SK-N-SH treated with all-trans-retinoic acid at 6 μM for 48 hours (cell line): ENCODE measurements around the gene LRMDA.

Source experiments
- ATAC-seq: fragments of 200-7000 bp; cut with Tn5 transposase; 3 replicates; pipeline ENCODE4 v1.9.1; 2020; ENCODE audit warnings: mild to moderate bottlenecking, moderate library complexity
- ARNTL ChIP-seq: fragments of 450-650 bp; formaldehyde crosslinking; IDR thresholded peaks from 2 replicates; pipeline ENCODE4 v1.5.0; 2020; ENCODE audit warnings: low read depth, mild to moderate bottlenecking, moderate library complexity, borderline replicate concordance
- BACH2 ChIP-seq: fragments of 250-450 bp; sonication (Bioruptor Pico); IDR thresholded peaks from 2 replicates; pipeline ENCODE4 v1.9.0; 2021; ENCODE audit warnings: mild to moderate bottlenecking, borderline replicate concordance
- CSDC2 ChIP-seq: fragments of 250-450 bp; sonication (Bioruptor Pico); IDR thresholded peaks from 2 replicates; pipeline ENCODE4 v1.5.0; 2020; ENCODE audit warnings: mild to moderate bottlenecking, moderate library complexity
- CSRNP3 ChIP-seq: fragments of 250-450 bp; sonication (Bioruptor Pico); IDR thresholded peaks from 2 replicates; pipeline ENCODE4 v1.5.1; 2021; ENCODE audit warnings: mild to moderate bottlenecking, moderate library complexity
- ESRRG ChIP-seq: fragments of 250-450 bp; sonication (Bioruptor Pico); IDR thresholded peaks from 2 replicates; pipeline ENCODE4 v1.6.1; 2021; ENCODE audit warnings: mild to moderate bottlenecking
- GLIS3 ChIP-seq: fragments of 250-450 bp; sonication (Bioruptor Pico); IDR thresholded peaks from 2 replicates; pipeline ENCODE4 v1.5.0; 2020; ENCODE audit warnings: mild to moderate bottlenecking, moderate library complexity
- ISL1 ChIP-seq: fragments of 250-450 bp; sonication (Bioruptor Pico); IDR thresholded peaks from 2 replicates; pipeline ENCODE4 v2.1.2; 2022; ENCODE audit warnings: mild to moderate bottlenecking, moderate library complexity
- OSR1 ChIP-seq: fragments of 250-450 bp; sonication (Bioruptor Pico); IDR thresholded peaks from 2 replicates; pipeline ENCODE4 v1.8.0; 2022; ENCODE audit warnings: moderate library complexity, mild to moderate bottlenecking, inconsistent platforms
- PATZ1 ChIP-seq: fragments of 250-450 bp; sonication (Bioruptor Pico); IDR thresholded peaks from 2 replicates; pipeline ENCODE4 v1.8.0; 2020; ENCODE audit warnings: mild to moderate bottlenecking, moderate library complexity, borderline replicate concordance
- POU6F1 ChIP-seq: fragments of 250-450 bp; sonication (Bioruptor Pico); IDR thresholded peaks from 2 replicates; pipeline ENCODE4 v1.8.0; 2021; ENCODE audit warnings: low read depth, mild to moderate bottlenecking, moderate library complexity, borderline replicate concordance
- PPARA ChIP-seq: fragments of 250-450 bp; sonication (Bioruptor Pico); IDR thresholded peaks from 2 replicates; pipeline ENCODE4 v1.5.0; 2020; ENCODE audit warnings: mild to moderate bottlenecking, borderline replicate concordance
- RARB ChIP-seq: fragments of 250-450 bp; sonication (Bioruptor Pico); IDR thresholded peaks from 2 replicates; pipeline ENCODE4 v1.8.0; 2021; ENCODE audit warnings: mild to moderate bottlenecking, moderate library complexity
- TCF4 ChIP-seq: fragments of 250-450 bp; sonication (Bioruptor Pico); IDR thresholded peaks from 2 replicates; pipeline ENCODE4 v1.8.0; 2021; ENCODE audit warnings: mild to moderate bottlenecking, moderate library complexity, borderline replicate concordance
- TSHZ2 ChIP-seq: fragments of 250-450 bp; sonication (Bioruptor Pico); IDR thresholded peaks from 2 replicates; pipeline ENCODE4 v1.5.0; 2020; ENCODE audit warnings: mild to moderate bottlenecking, moderate library complexity
- ZC3H10 ChIP-seq: fragments of 250-450 bp; sonication (Bioruptor Pico); IDR thresholded peaks from 2 replicates; pipeline ENCODE4 v1.5.1; 2021; ENCODE audit warnings: mild to moderate bottlenecking, moderate library complexity
- ZFP3 ChIP-seq: fragments of 250-450 bp; sonication (Bioruptor Pico); IDR thresholded peaks from 2 replicates; pipeline ENCODE4 v1.5.0; 2020; ENCODE audit warnings: mild to moderate bottlenecking, moderate library complexity
- ZFP30 ChIP-seq: fragments of 450-650 bp; formaldehyde crosslinking; IDR thresholded peaks from 2 replicates; pipeline ENCODE4 v1.5.0; 2022; ENCODE audit warnings: mild to moderate bottlenecking, moderate library complexity
- ZNF565 ChIP-seq: fragments of 450-650 bp; formaldehyde crosslinking; conservative IDR thresholded peaks from 2 replicates; pipeline ENCODE4 v1.5.0; 2020; ENCODE audit warnings: low read depth, mild to moderate bottlenecking, moderate library complexity
- ZNF70 ChIP-seq: fragments of 450-650 bp; formaldehyde crosslinking; IDR thresholded peaks from 2 replicates; pipeline ENCODE4 v1.5.0; 2020; ENCODE audit warnings: mild to moderate bottlenecking, moderate library complexity
- ZNF8 ChIP-seq: fragments of 450-650 bp; formaldehyde crosslinking; IDR thresholded peaks from 2 replicates; pipeline ENCODE4 v1.5.0; 2020; ENCODE audit warnings: mild to moderate bottlenecking, moderate library complexity
- TF ChIP-seq, protein P1 (sequence below): fragments of 250-450 bp; sonication (Bioruptor Pico); IDR thresholded peaks from 2 replicates; pipeline ENCODE4 v1.5.1; 2020; ENCODE audit warnings: low read depth, mild to moderate bottlenecking, moderate library complexity

Gene LRMDA

DNA sequence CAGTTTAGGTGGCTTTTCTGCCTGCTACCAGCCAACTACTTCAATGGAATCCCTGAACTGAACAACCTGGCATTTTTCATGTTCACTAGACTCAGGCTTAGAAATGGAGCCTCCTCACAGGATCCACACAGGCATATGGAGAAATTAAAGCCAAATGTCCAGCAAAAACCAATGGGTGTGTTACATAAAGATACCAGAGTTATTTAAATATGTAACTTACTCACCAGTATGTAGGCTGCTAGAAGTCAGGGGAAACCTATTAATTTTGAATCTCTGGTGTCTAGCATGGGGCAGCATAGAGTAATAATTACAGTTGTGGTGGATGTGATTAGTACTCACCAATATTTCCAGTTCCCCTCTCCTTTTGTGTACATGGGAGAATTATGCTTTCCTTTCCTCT lies 383.6 kb downstream of the LRMDA start:
- TF ChIP-seq BACH2 (CRISPR knock-in tag), result no peak
- no peak for TF ChIP-seq ESRRG (CRISPR knock-in tag)
- TF ChIP-seq RARB (CRISPR knock-in tag), result no peak
- TF ChIP-seq ARNTL, result no peak
- TF ChIP-seq, protein P1, sequence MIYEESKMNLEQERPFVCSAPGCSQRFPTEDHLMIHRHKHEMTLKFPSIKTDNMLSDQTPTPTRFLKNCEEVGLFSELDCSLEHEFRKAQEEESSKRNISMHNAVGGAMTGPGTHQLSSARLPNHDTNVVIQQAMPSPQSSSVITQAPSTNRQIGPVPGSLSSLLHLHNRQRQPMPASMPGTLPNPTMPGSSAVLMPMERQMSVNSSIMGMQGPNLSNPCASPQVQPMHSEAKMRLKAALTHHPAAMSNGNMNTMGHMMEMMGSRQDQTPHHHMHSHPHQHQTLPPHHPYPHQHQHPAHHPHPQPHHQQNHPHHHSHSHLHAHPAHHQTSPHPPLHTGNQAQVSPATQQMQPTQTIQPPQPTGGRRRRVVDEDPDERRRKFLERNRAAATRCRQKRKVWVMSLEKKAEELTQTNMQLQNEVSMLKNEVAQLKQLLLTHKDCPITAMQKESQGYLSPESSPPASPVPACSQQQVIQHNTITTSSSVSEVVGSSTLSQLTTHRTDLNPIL (CRISPR knock-in tag), result no peak
- TF ChIP-seq ZFP30 (CRISPR knock-in tag), result no peak
- TF ChIP-seq TCF4 (CRISPR knock-in tag), result no peak
- TF ChIP-seq ZNF70 (CRISPR knock-in tag), result no peak
- TF ChIP-seq PATZ1 (CRISPR knock-in tag), result no peak
- TF ChIP-seq ZC3H10 (CRISPR knock-in tag), result no peak
- no peak for TF ChIP-seq ZFP3 (CRISPR knock-in tag)
- TF ChIP-seq ZNF565 (CRISPR knock-in tag), result no peak
- TF ChIP-seq OSR1 (CRISPR knock-in tag), result no peak
- ATAC-seq, result no peak

DNA sequence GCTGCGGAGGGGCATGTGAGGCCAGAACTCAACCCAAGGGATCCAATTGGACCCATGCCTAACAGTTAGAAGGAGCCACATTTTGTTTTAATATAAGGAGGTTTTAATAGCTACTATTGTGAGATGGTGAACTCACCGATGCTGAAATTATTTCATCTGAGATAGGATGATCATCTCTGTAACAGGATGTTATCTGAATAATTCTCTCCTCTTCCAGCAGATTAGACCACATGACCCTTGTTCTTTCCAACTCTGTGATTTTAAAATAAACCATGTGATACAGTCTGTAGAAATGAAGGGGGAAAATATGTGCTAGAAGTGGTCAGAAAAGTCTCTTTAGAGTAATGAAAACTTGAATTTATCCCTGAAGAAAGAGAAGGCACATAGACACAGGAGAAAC lies 385.8 kb downstream of the LRMDA start:
- TF ChIP-seq, protein P1 (CRISPR knock-in tag), result no peak
- no peak for TF ChIP-seq OSR1 (CRISPR knock-in tag)
- TF ChIP-seq PATZ1 (CRISPR knock-in tag), result no peak
- no peak for TF ChIP-seq ZNF565 (CRISPR knock-in tag)
- no peak for TF ChIP-seq ARNTL
- TF ChIP-seq TCF4 (CRISPR knock-in tag), result no peak
- no peak for TF ChIP-seq ISL1
- TF ChIP-seq POU6F1 (CRISPR knock-in tag), result no peak
- no peak for TF ChIP-seq BACH2 (CRISPR knock-in tag)
- TF ChIP-seq PPARA (CRISPR knock-in tag), result no peak
- TF ChIP-seq TSHZ2, result no peak
- TF ChIP-seq GLIS3 (CRISPR knock-in tag), result no peak
- no peak for TF ChIP-seq ZFP3 (CRISPR knock-in tag)
- no peak for TF ChIP-seq ZNF8 (CRISPR knock-in tag)
- no peak for TF ChIP-seq CSDC2 (CRISPR knock-in tag)
- no peak for TF ChIP-seq CSRNP3
- TF ChIP-seq ZFP30 (CRISPR knock-in tag), result no peak
- no peak for TF ChIP-seq ESRRG (CRISPR knock-in tag)
- TF ChIP-seq RARB (CRISPR knock-in tag), result no peak
- ATAC-seq, result no peak
